GM23248 (cell line): ENCODE results near the gene TEPSIN.

ENCODE experiments used
- EZH2 ChIP-seq: fragments of 200-600 bp; sonication (generic); IDR thresholded peaks from 2 replicates; pipeline ENCODE4 v1.6.1; 2018; ENCODE audit warnings: antibody characterized with exemption, mild to moderate bottlenecking; ENCODE audit not compliant: insufficient read depth, poor library complexity, severe bottlenecking
- EZH2phosphoT487 ChIP-seq: fragments of 200-600 bp; sonication (generic); IDR thresholded peaks from 2 replicates; pipeline ENCODE4 v1.6.1; 2018; ENCODE audit warnings: antibody characterized with exemption, moderate library complexity, mild to moderate bottlenecking, low read depth; ENCODE audit not compliant: insufficient read depth

DNA sequence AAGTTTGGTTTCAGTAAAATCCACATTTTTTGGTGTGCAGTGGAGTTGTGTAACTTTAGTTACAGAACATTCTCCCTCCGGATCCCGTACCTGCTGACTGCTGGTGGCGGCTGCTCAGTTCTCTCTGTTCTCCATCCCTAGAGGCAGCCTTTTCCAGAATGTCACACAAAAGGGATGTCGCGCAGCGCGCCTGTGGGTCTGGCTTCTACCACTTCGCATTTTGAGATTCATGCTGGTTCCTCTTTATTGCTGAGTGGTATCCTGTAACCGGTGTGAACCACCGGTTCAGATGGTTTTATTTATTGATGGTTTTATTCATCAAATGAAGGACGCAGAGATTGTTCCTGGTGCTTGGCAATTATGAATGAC lies 15.1 kb downstream of the TEPSIN start:
- TF ChIP-seq EZH2 (no peak), EZH2phosphoT487 (no peak)
